ENCODE results near the gene PLEKHG5.

DNA sequence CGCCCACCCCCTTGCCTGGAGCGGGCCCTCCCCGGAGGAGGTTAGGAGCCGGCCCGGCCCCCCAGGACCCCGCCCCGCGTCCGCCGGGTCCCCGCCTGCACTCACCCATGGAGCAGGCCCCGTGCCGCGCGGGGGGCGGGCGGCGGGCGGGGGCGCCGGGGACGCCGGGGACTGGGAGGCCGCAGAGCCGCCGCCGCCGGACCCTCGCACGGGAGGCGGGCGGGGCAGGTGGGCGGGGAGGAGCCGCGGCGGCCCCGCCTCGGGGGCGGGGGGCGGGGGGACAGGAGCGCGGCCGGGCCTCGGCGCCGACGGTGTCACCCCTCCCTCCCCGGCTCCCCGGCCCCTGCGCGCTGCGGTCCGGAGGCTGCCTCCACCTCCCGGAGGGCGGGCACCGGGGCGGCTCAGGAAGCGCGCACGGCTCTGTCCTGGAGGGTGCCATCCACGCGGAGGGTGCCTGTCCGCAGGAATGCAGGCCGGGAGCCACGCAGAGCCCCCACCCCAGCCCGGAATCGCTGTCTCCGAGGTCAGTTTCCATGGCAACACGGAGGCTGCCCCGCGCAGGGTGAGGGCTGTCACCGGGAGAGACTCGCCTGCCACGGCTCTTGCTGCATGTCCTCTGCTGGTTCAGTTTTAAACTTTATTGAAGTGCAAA, 5.9 kb upstream of the PLEKHG5 start:
- no peak for TF ChIP-seq NFIC (IDR thresholded peaks at IDR 0.05)
- TF ChIP-seq CEBPB (IDR thresholded peaks at IDR 0.05): no peak
- no peak for TF ChIP-seq FOXM1 (IDR thresholded peaks at IDR 0.05; ENCODE audit: borderline replicate concordance, low read depth)
- TF ChIP-seq USF1 (IDR thresholded peaks at IDR 0.05): no peak
- no peak for TF ChIP-seq TCF12 (IDR thresholded peaks at IDR 0.05; ENCODE audit: low read depth)
- no peak for TF ChIP-seq EP300 (IDR thresholded peaks at IDR 0.05; ENCODE audit: borderline replicate concordance)
